Thoracic aorta (tissue), 2 donors: Measurements from ENCODE around the gene TMEM243. TPM values are rescaled to one million over a fixed set of nuclear protein-coding genes. Genes with fewer than 3 reads are reported as not detected.

Experiments
- ATAC-seq: fragments of 150-250 bp; one replicate; pipeline ENCODE4 v1.8.0; 2017; ENCODE audit warnings: low read depth; ENCODE audit not compliant: insufficient number of reproducible peaks, low FRiP score
- DNase-seq: peaks from one replicate; pipeline ENCODE4 v3.0.0-alpha.2; 2020; ENCODE audit warnings: low spot score
- H3K27ac ChIP-seq, 2 donors: fragments of 200-600 bp; sonication (generic); 1 replicate in 1 of 2; 2 replicates in 1 of 2; pipeline ENCODE4 v1.5.1; 2016; ENCODE audit warnings: mild to moderate bottlenecking in 2 of 2, moderate library complexity in 2 of 2
- H3K27me3 ChIP-seq: fragments of 200-600 bp; sonication (generic); replicated peaks from 2 replicates; pipeline ENCODE4 v1.6.0; 2016; ENCODE audit warnings: mild to moderate bottlenecking; ENCODE audit not compliant: insufficient read depth
- H3K36me3 ChIP-seq: fragments of 200-600 bp; sonication (generic); one replicate; pipeline ENCODE4 v1.5.1; 2016
- H3K4me1 ChIP-seq, 2 donors: fragments of 200-600 bp; sonication (generic); 1 replicate in 1 of 2; 2 replicates in 1 of 2; pipeline versions ENCODE4 v1.5.1 to v1.6.0; 2016; ENCODE audit warnings: low read depth in 2 of 2, mild to moderate bottlenecking in 1 of 2; ENCODE audit not compliant: control insufficient read depth in 1 of 2
- H3K4me3 ChIP-seq: fragments of 200-600 bp; sonication (generic); 2 replicates; pipeline ENCODE4 v1.5.1; 2016; ENCODE audit warnings: mild to moderate bottlenecking
- H3K9me3 ChIP-seq: fragments of 200-600 bp; sonication (generic); 2 replicates; pipeline ENCODE4 v1.5.1; 2016
- CTCF ChIP-seq: fragments of 200-600 bp; sonication (generic); IDR thresholded peaks from one replicate; pipeline ENCODE4 v1.5.1; 2019; ENCODE audit warnings: antibody characterized with exemption
- total RNA-seq, 2 donors: library from RNA; depleted of rRNA; stranded (reverse); fragments of >200 nt; gene quantifications; one replicate each; pipeline versions ENCODE4 v1.1.0 to v1.2.3, GENCODE V29; 2016

TMEM243 gene
- total RNA-seq, 2 donors from 2014 or later: 30.6 to 31.3 TPM

DNA sequence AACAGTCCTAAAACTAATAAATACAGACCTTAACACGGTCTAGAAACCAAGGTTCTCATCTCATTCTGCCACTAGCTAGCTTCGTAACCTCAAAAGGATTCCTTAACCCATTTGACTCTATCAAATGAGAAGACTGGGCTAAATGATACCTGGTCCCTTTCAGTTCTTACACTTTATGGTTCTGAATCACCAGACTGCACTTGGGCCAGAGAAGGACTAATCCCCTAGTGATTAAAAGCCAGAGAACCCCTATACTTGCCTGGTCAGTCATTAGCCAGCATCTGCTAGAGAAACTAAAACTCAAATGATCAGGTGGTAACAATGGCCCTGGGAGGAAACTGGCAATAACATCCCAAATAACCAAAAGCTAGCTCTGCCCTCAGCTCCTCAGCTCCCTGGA, 16.8 kb downstream of the TMEM243 start:
- DNase-seq (no peak), ATAC-seq (no peak)
- peaks cover 0 to 4% of the 10 kb centered on the region in 2 donors for H3K4me1 ChIP-seq
- TF ChIP-seq CTCF: no peak
- H3K9me3 ChIP-seq: peaks cover 17% of the 10 kb centered on the region
- no peak overlapping the region for H3K27ac ChIP-seq
- no peak overlapping the region for H3K4me3 ChIP-seq
- H3K36me3 ChIP-seq: no peaks in the 10 kb centered on the region
- H3K27me3 ChIP-seq: no peaks in the 10 kb centered on the region

- Histone ChIP-seq H3K4me1 (peaks cover 0 to 4% of the 10 kb centered on the region in 2 donors), H3K36me3 (peaks cover 1% of the 10 kb centered on the region)
Observed at GRCh38 chr7:87202208-87202607, 17.3 kb downstream of the TMEM243 start.

DNA sequence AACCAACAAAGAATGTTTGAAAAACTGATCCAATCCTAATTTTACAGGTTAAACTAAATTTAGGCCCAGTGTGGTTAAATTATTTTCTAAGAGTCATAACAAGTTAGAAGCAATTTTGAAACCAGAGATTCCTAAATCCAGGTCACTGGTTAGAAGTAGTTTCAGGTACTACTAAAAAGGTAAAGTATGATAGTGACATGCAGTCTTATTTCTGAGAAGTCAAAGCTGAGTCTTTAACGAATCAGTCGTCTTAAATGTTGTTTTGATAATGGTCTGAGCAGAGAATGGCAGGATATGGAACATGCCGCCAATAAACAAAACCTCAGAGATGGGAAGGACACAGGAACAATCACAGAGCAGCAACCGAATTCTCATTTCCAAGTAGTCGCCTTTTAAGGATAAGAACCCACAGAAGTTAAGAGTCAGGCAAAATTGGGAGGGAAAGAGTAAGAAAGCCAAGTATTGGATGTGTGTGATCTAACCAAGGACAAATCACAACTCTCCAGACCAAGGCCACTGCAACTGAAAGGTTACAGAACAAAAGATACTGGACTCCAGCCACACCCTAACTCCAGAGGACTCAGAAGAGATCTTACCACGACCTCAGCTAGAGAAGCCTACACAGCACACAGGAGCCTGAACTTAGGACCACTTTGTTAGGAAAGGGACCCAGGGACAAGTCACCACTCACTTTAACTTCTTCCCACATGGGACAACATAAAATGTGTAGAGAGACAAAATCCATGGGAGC, 19.7 kb downstream of the TMEM243 start:
- no peak for DNase-seq
- H3K27me3 ChIP-seq: no peaks in the 10 kb centered on the region
- H3K4me3 ChIP-seq: no peak overlapping the region
- no peak overlapping the region for H3K27ac ChIP-seq
- ATAC-seq: no peak
- no peak for TF ChIP-seq CTCF
- H3K9me3 ChIP-seq: peaks cover 4% of the 10 kb centered on the region
- H3K4me1 ChIP-seq: peaks cover 0 to 4% of the 10 kb centered on the region in 2 donors
- peaks cover 16% of the 10 kb centered on the region for H3K36me3 ChIP-seq

More at GRCh38 chr7:87202208-87202607, 17.3 kb downstream of the TMEM243 start:
- DNase-seq (no peak), ATAC-seq (no peak)
- H3K9me3 ChIP-seq: peaks cover 17% of the 10 kb centered on the region
- TF ChIP-seq CTCF: no peak
- H3K27me3 ChIP-seq: no peaks in the 10 kb centered on the region
- H3K27ac ChIP-seq: no peak overlapping the region
- no peak overlapping the region for H3K4me3 ChIP-seq

- no peak for DNase-seq
- no peak overlapping the region for H3K27ac ChIP-seq
- peaks cover 18% of the 10 kb centered on the region for H3K36me3 ChIP-seq
- H3K4me3 ChIP-seq: no peak overlapping the region
- no peak for TF ChIP-seq CTCF
- H3K27me3 ChIP-seq: no peaks in the 10 kb centered on the region
- H3K9me3 ChIP-seq: no peaks in the 10 kb centered on the region
- no peak for ATAC-seq
- peaks cover 0 to 4% of the 10 kb centered on the region in 2 donors for H3K4me1 ChIP-seq
Observed at GRCh38 chr7:87199241-87199640, 20.3 kb downstream of the TMEM243 start.

DNA sequence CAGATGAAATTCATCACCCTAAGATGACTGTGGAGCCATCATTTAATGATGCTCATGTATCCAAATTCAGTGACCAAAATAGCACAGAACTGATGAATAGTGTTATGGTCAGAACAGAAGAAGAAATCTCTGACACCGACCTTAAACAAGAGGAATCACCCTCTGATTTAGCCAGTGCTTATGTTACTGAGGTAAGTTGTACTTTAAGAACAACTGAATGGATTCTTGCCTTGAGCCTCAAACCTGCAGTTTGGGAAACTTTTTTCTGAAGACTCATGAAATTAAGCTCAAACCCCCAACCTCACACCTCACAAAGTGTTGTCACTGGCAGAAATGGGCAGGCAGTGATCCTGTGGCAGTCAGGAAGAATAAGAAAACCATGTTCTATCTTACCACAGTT, 25.6 kb downstream of the TMEM243 start:
- peaks cover 50% of the 10 kb centered on the region for H3K36me3 ChIP-seq
- no peak overlapping the region for H3K27ac ChIP-seq
- H3K9me3 ChIP-seq: no peaks in the 10 kb centered on the region
- H3K27me3 ChIP-seq: no peaks in the 10 kb centered on the region
- no peak for TF ChIP-seq CTCF
- no peak overlapping the region for H3K4me3 ChIP-seq
- ATAC-seq: no peak
- H3K4me1 ChIP-seq: no peaks in the 10 kb centered on the region
- no peak for DNase-seq
